HCT116 (cell line): Measurements from ENCODE around the gene PDE10A. TPM values are rescaled to one million over a fixed set of nuclear protein-coding genes. Genes with fewer than 3 reads are reported as not detected.

Experiments used
- ATAC-seq: fragments of 200-7000 bp; cut with Tn5 transposase; 2 replicates; pipeline ENCODE4 v1.9.1; 2020; ENCODE audit warnings: mild to moderate bottlenecking, moderate library complexity
- BruUV-seq: library from RNA; stranded (reverse); fragments of 400-500 nt; replicated peaks from 2 replicates; lab custom pipeline; 2021; lab: Mats Ljungman, UMichigan
- CTCF ChIA-PET: fragments of 300-600 bp; sonication (Branson Sonifier 250); formaldehyde crosslinking; loops from one replicate; lab custom pipeline; 2021; ENCODE audit warnings: antibody characterized with exemption; lab: Charles Lee
- POLR2A ChIA-PET: fragments of 300-600, 350-600 bp; sonication (Branson Sonifier 250); formaldehyde crosslinking; loops from one replicate; lab custom pipeline; 2021; ENCODE audit warnings: antibody characterized with exemption; lab: Charles Lee
- RAD21 ChIA-PET, 2 experiments: fragments of 300-600 bp; sonication (Branson Sonifier 250); formaldehyde crosslinking; loops; one replicate each; lab custom pipeline; 2023; ENCODE audit warnings: low total read pairs in 2 of 2; ENCODE audit not compliant: uncharacterized antibody in 2 of 2, unreplicated experiment in 2 of 2, low non-redundant PET in 1 of 2; lab: Charles Lee
- DNase-seq: peaks from one replicate; pipeline ENCODE4 v3.0.0-alpha.2; 2010; ENCODE audit warnings: low read depth, low spot score
- H2AFZ ChIP-seq: fragments of 200-600 bp; shearing (Covaris generic), sonication (generic); 2 replicates; pipeline ENCODE4 v1.6.1; 2017; ENCODE audit warnings: low read depth, mixed run types, mixed read lengths, antibody characterized with exemption, low read length; ENCODE audit not compliant: poor library complexity, severe bottlenecking
- H3K27ac ChIP-seq: 2 replicates; pipeline ENCODE4 v1.5.1; 2012; ENCODE audit warnings: low read depth, low read length
- H3K27me3 ChIP-seq: fragments of 200-600 bp; sonication (generic); 2 replicates; pipeline ENCODE4 v1.6.1; 2016; ENCODE audit warnings: mixed run types, low read length, mixed read lengths; ENCODE audit not compliant: insufficient read depth
- H3K36me3 ChIP-seq, 2 experiments: fragments of 200-500 bp in 1 of 2; fragments of 200-600 bp in 1 of 2; sonication (Bioruptor generic) in 1 of 2; sonication (generic) in 1 of 2; 2 replicates each; pipeline versions ENCODE4 v1.5.1 to v1.6.1; 2014 to 2016; ENCODE audit warnings: low read length in 2 of 2, inconsistent platforms in 1 of 2, mixed read lengths in 1 of 2, mixed run types in 1 of 2; ENCODE audit not compliant: insufficient read depth in 2 of 2, control insufficient read depth in 1 of 2
- H3K4me1 ChIP-seq, 2 experiments: fragments of 200-600 bp in 1 of 2; sonication (generic) in 1 of 2; 2 replicates each; pipeline versions ENCODE4 v1.5.1 to v1.6.1; 2012 to 2017; ENCODE audit warnings: low read length in 2 of 2, inconsistent platforms in 1 of 2, mild to moderate bottlenecking in 1 of 2, mixed read lengths in 1 of 2, mixed run types in 1 of 2, moderate library complexity in 1 of 2; ENCODE audit not compliant: insufficient read depth in 2 of 2, control insufficient read depth in 1 of 2
- H3K4me2 ChIP-seq: fragments of 200-600 bp; sonication (generic); 2 replicates; pipeline ENCODE4 v1.6.1; 2017; ENCODE audit warnings: mixed run types, low read length, mixed read lengths
- H3K4me3 ChIP-seq, 2 experiments: fragments of 200-600 bp in 1 of 2; sonication (generic) in 1 of 2; replicated peaks in 1 of 2; 2 replicates each; pipeline ENCODE4 v1.5.1; 2011 to 2016; ENCODE audit warnings: low read length in 2 of 2, control low read depth in 1 of 2, low read depth in 1 of 2, mild to moderate bottlenecking in 1 of 2, mixed read lengths in 1 of 2, mixed run types in 1 of 2
- H3K79me2 ChIP-seq: fragments of 200-600 bp; sonication (generic); 2 replicates; pipeline ENCODE4 v1.6.1; 2017; ENCODE audit warnings: mild to moderate bottlenecking, mixed run types, low read length, moderate library complexity, mixed read lengths; ENCODE audit not compliant: insufficient read depth
- H3K9ac ChIP-seq: fragments of 200-600 bp; sonication (generic); 2 replicates; pipeline ENCODE4 v1.6.1; 2016; ENCODE audit warnings: low read length, mixed read lengths
- H3K9me2 ChIP-seq: fragments of 200-600 bp; sonication (generic), shearing (Covaris generic); 2 replicates; pipeline ENCODE4 v1.6.1; 2017; ENCODE audit warnings: mixed run types, mild to moderate bottlenecking, moderate library complexity; ENCODE audit not compliant: insufficient read depth
- H3K9me3 ChIP-seq, 2 experiments: fragments of 200-500 bp in 1 of 2; fragments of 200-600 bp in 1 of 2; sonication (Bioruptor generic) in 1 of 2; sonication (generic) in 1 of 2; 2 replicates each; pipeline ENCODE4 v1.6.1; 2014 to 2017; ENCODE audit warnings: low read length in 2 of 2, mixed read lengths in 2 of 2, inconsistent platforms in 1 of 2, low read depth in 1 of 2, mild to moderate bottlenecking in 1 of 2, mixed run types in 1 of 2, moderate library complexity in 1 of 2; ENCODE audit not compliant: control insufficient read depth in 1 of 2, insufficient read depth in 1 of 2
- H4K20me1 ChIP-seq: fragments of 200-600 bp; sonication (generic), shearing (Covaris generic); 2 replicates; pipeline ENCODE4 v1.6.1; 2017; ENCODE audit warnings: mixed run types, mild to moderate bottlenecking, moderate library complexity; ENCODE audit not compliant: insufficient read depth
- ATF3 ChIP-seq: IDR thresholded peaks from 2 replicates; pipeline ENCODE4 v1.6.1; 2012
- CBX3 ChIP-seq: IDR thresholded peaks from 2 replicates; pipeline ENCODE4 v1.6.1; 2012; ENCODE audit warnings: low read depth
- CEBPB ChIP-seq: IDR thresholded peaks from 2 replicates; pipeline ENCODE4 v1.6.1; 2012; ENCODE audit warnings: low read depth
- EGR1 ChIP-seq: IDR thresholded peaks from 2 replicates; pipeline ENCODE4 v1.6.1; 2012; ENCODE audit warnings: low read depth
- EZH2 ChIP-seq: fragments of 200-600 bp; sonication (generic); IDR thresholded peaks from 2 replicates; pipeline ENCODE4 v1.6.1; 2017; ENCODE audit warnings: antibody characterized with exemption, mixed run types
- EZH2phosphoT487 ChIP-seq: fragments of 200-600 bp; IDR thresholded peaks from 2 replicates; pipeline ENCODE4 v1.6.1; 2018; ENCODE audit warnings: antibody characterized with exemption, borderline replicate concordance
- FOSL1 ChIP-seq: IDR thresholded peaks from 2 replicates; pipeline ENCODE4 v1.6.1; 2012; ENCODE audit warnings: low read depth
- JUND ChIP-seq: IDR thresholded peaks from 2 replicates; pipeline ENCODE4 v1.6.1; 2012
- POLR2A ChIP-seq: IDR thresholded peaks from 2 replicates; pipeline ENCODE4 v1.7.0; 2011; ENCODE audit warnings: borderline replicate concordance; ENCODE audit not compliant: insufficient read depth, insufficient read length; ENCODE audit errors: extremely low read depth
- POLR2AphosphoS5 ChIP-seq: IDR thresholded peaks from 2 replicates; pipeline ENCODE4 v1.6.1; 2011; ENCODE audit warnings: mild to moderate bottlenecking, low read depth, low read length, moderate library complexity
- RAD21 ChIP-seq: IDR thresholded peaks from 2 replicates; pipeline ENCODE4 v1.6.1; 2012; ENCODE audit warnings: low read depth, mild to moderate bottlenecking
- REST ChIP-seq: IDR thresholded peaks from 2 replicates; pipeline ENCODE4 v1.6.1; 2012; ENCODE audit warnings: low read depth
- SIN3A ChIP-seq: IDR thresholded peaks from 2 replicates; pipeline ENCODE4 v1.6.1; 2012; ENCODE audit warnings: low read depth
- SRF ChIP-seq: IDR thresholded peaks from 2 replicates; pipeline ENCODE4 v1.6.1; 2012; ENCODE audit warnings: low read depth
- YY1 ChIP-seq: IDR thresholded peaks from 2 replicates; pipeline ENCODE4 v1.6.1; 2011; ENCODE audit warnings: low read length, low read depth, moderate library complexity, mild to moderate bottlenecking; ENCODE audit not compliant: insufficient replicate concordance; ENCODE audit errors: extremely low read depth
- ZFX ChIP-seq: fragments of 450-650 bp; IDR thresholded peaks from 2 replicates; pipeline ENCODE4 v1.6.1; 2017
- ZNF274 ChIP-seq: fragments of 200-500 bp; sonication (Bioruptor generic); IDR thresholded peaks from 2 replicates; pipeline ENCODE4 v1.6.1; 2014; ENCODE audit warnings: mild to moderate bottlenecking, low read depth, low read length, inconsistent platforms
- intact Hi-C: fragments of 100-400 bp; cut with micrococcal nuclease; formaldehyde crosslinking; loops from 2 replicates; pipeline ENCODE4 v1.10.0; 2022
- total RNA-seq: library from RNA; stranded (reverse); gene quantifications from one replicate; pipeline ENCODE4 v1.2.1, GENCODE V29; 2021; ENCODE audit not compliant: unreplicated experiment
- TF ChIP-seq, protein P1 (sequence below): IDR thresholded peaks from 2 replicates; pipeline ENCODE4 v1.6.1; 2012

PDE10A gene
- total RNA-seq, 1 experiment from 2014 or later: 0.37 TPM

DNA sequence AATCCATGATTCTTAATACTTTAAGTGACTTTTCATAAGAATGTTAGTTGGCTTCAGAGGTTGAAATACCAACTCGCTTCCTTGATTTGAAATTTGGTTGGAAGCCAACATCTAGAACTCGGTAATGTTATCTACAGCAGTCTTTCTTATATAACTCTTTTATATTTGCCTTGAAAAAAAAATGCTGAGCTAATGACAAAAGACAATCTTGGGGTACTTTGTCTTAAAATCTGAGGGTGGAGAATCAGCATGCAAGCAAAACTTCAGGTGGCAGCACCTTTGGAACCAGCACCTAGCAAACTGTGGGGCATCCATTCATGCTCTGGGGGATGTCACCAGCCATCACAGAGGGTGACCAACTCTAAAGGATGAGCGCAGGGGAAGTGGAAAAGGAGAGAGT, 76.3 kb downstream of the PDE10A start:
- Histone ChIP-seq H3K79me2 (no peaks in the 10 kb centered on the region), H3K36me3 (no peaks in the 10 kb centered on the region), H3K9me2 (no peaks in the 10 kb centered on the region), H4K20me1 (no peaks in the 10 kb centered on the region), H3K4me3 (no peak overlapping the region), H3K27me3 (no peaks in the 10 kb centered on the region), H3K9me3 (no peaks in the 10 kb centered on the region), H3K4me1 (no peaks in the 10 kb centered on the region), H3K27ac (no peak overlapping the region), H3K9ac (no peak overlapping the region), H2AFZ (no peak overlapping the region), H3K4me2 (no peak overlapping the region)
- no peak for DNase-seq
- ATAC-seq: no peak
- CTCF ChIA-PET: no interaction called here
- BruUV-seq: no TSS peak
- TF ChIP-seq RAD21 (no peak), EGR1 (no peak), POLR2A (no peak), ZNF274 (no peak), CBX3 (no peak), SIN3A (no peak), FOSL1 (no peak), REST (no peak), EZH2phosphoT487 (no peak), YY1 (no peak), CEBPB (no peak), POLR2AphosphoS5 (no peak), SRF (no peak), JUND (no peak), ZFX (no peak), ATF3 (no peak), EZH2 (no peak)
- TF ChIP-seq, protein P1, sequence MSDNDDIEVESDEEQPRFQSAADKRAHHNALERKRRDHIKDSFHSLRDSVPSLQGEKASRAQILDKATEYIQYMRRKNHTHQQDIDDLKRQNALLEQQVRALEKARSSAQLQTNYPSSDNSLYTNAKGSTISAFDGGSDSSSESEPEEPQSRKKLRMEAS: no peak
- intact Hi-C loops: no loop called here
- POLR2A ChIA-PET: no interaction called here
- RAD21 ChIA-PET: no interaction called here
